DND-41 (cell line): Measurements from ENCODE around the gene UFD1.

Experiments
- EZH2 ChIP-seq: IDR thresholded peaks from 3 replicates; pipeline ENCODE4 v1.6.1; 2012; ENCODE audit warnings: borderline replicate concordance, low read depth, mild to moderate bottlenecking, moderate library complexity, low read length, inconsistent platforms; ENCODE audit not compliant: severe bottlenecking
- TF ChIP-seq, protein P1 (sequence below): IDR thresholded peaks from 2 replicates; pipeline ENCODE4 v1.5.1; 2012; ENCODE audit warnings: borderline replicate concordance, low read length, moderate library complexity, mild to moderate bottlenecking; ENCODE audit not compliant: poor library complexity, severe bottlenecking; ENCODE audit errors: extremely low read depth

DNA sequence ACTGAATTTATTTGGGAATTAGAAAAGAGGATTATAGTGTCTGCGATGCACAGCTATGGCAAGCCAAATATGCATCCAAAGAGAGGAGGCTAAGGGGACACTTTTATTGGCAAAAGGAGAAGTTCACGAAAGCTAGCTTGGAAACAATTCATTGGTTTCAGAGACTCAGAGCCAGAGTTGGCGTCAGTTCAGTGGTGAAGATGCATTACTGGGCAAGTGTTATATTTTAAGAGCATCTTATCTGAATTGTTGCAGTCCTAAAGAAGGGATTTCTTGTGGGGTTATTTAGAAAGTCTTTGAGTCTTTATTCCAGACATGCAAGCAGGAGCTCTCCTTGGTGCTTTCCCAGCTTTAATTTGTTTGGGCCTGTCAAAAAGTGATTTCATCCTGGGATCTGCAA lies 30.2 kb upstream of the UFD1 start:
- TF ChIP-seq EZH2 = no peak
- TF ChIP-seq, protein P1, sequence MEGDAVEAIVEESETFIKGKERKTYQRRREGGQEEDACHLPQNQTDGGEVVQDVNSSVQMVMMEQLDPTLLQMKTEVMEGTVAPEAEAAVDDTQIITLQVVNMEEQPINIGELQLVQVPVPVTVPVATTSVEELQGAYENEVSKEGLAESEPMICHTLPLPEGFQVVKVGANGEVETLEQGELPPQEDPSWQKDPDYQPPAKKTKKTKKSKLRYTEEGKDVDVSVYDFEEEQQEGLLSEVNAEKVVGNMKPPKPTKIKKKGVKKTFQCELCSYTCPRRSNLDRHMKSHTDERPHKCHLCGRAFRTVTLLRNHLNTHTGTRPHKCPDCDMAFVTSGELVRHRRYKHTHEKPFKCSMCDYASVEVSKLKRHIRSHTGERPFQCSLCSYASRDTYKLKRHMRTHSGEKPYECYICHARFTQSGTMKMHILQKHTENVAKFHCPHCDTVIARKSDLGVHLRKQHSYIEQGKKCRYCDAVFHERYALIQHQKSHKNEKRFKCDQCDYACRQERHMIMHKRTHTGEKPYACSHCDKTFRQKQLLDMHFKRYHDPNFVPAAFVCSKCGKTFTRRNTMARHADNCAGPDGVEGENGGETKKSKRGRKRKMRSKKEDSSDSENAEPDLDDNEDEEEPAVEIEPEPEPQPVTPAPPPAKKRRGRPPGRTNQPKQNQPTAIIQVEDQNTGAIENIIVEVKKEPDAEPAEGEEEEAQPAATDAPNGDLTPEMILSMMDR = no peak
